Lower leg skin (tissue), 4 donors: Measurements from ENCODE around the gene TRAF7. TPM values are rescaled to one million over a fixed set of nuclear protein-coding genes. Genes with fewer than 3 reads are reported as not detected.
"Not testable (repeated sequence)": the region's sequence is repeated elsewhere in the genome, so short reads cannot be mapped to it uniquely, and the experiment has no call there.

Experiments
- DNase-seq, 2 donors: peaks; one replicate each; pipeline ENCODE4 v3.0.0-alpha.2; 2019; ENCODE audit warnings: low spot score in 2 of 2
- H3K4me3 ChIP-seq: fragments of 200-600 bp; sonication (generic); 2 replicates; pipeline ENCODE4 v1.5.1; 2017; ENCODE audit warnings: mild to moderate bottlenecking, low read depth; ENCODE audit not compliant: poor library complexity, severe bottlenecking
- CTCF ChIP-seq, 3 donors: fragments of 450-650 bp; IDR thresholded peaks; one replicate each; pipeline ENCODE4 v1.5.1; 2016; ENCODE audit warnings: antibody characterized with exemption in 3 of 3, mild to moderate bottlenecking in 3 of 3, moderate library complexity in 2 of 3
- POLR2A ChIP-seq, 2 donors: fragments of 450-650 bp; IDR thresholded peaks; one replicate each; pipeline ENCODE4 v1.6.1; 2016 to 2017; ENCODE audit warnings: antibody characterized with exemption in 2 of 2, mild to moderate bottlenecking in 1 of 2, moderate library complexity in 1 of 2
- WGBS, 2 donors: methylation state at CpG; one replicate each; pipeline ENCODE4 v1.1.5; 2018; 5-methylcytosine and 5-hydroxymethylcytosine counted together
- intact Hi-C: fragments of 100-400 bp; cut with DNase I; formaldehyde crosslinking; loops from one replicate; pipeline ENCODE4 v1.15.0; 2023; ENCODE audit warnings: low total_unique reads
- total RNA-seq, 4 donors: library from RNA; depleted of rRNA; stranded (reverse); fragments of >200 nt; gene quantifications; one replicate each; pipeline ENCODE4 v1.1.0, GENCODE V29; 2016

Gene TRAF7
- total RNA-seq, 4 donors from 2014 or later, result 60.8 to 74.8 (median 68.9) TPM

- H3K4me3 ChIP-seq, intact Hi-C loops, DNase-seq: not testable (repeated sequence)
- 85 to 88% methylated on average over 27 to 31 of the region's 34 CpGs for WGBS, 2 donors
These were observed 40.5 kb upstream of the TRAF7 start for GRCh38 chr16:2114885-2115590.

GRCh38 chr16:2115591-2115973 lies 40.0 kb upstream of the TRAF7 start:
- DNase-seq, result no peak
- WGBS, 2 donors, result 87 to 94% methylated on average over 9 of the region's 13 CpGs
- no peak for TF ChIP-seq POLR2A (IDR thresholded peaks at IDR 0.05)
- no peak for TF ChIP-seq CTCF (IDR thresholded peaks at IDR 0.05)
- no peak overlapping the region for H3K4me3 ChIP-seq
- intact Hi-C loops, result no loop called here

GRCh38 chr16:2116428-2116827 lies 39.2 kb upstream of the TRAF7 start:
- DNase-seq, intact Hi-C loops, H3K4me3 ChIP-seq: not testable (repeated sequence)
- 81 to 100% methylated on average over 1 to 3 of the region's 24 CpGs for WGBS, 2 donors

- 77 to 88% methylated on average over 7 to 12 of the region's 25 CpGs for WGBS, 2 donors
These were observed 38.2 kb upstream of the TRAF7 start for GRCh38 chr16:2117341-2117740.

GRCh38 chr16:2117960-2118722 lies 37.4 kb upstream of the TRAF7 start:
- WGBS, 2 donors, result 60 to 86% methylated on average over 5 to 10 of the region's 35 CpGs
- DNase-seq, H3K4me3 ChIP-seq, intact Hi-C loops: not testable (repeated sequence)

More at GRCh38 chr16:2117341-2117740, 38.2 kb upstream of the TRAF7 start:
- intact Hi-C loops, DNase-seq, H3K4me3 ChIP-seq: not testable (repeated sequence)

- H3K4me3 ChIP-seq, result not testable (repeated sequence)
These were observed 34.3 kb upstream of the TRAF7 start for GRCh38 chr16:2121325-2121724.

GRCh38 chr16:2121853-2122252 lies 33.7 kb upstream of the TRAF7 start:
- TF ChIP-seq CTCF (IDR thresholded peaks at IDR 0.05), result no peak
- no peak for TF ChIP-seq POLR2A (IDR thresholded peaks at IDR 0.05)
- intact Hi-C loops, result no loop called here
- WGBS, 2 donors, result 37 to 40% methylated on average over 13 to 16 of the region's 19 CpGs
- H3K4me3 ChIP-seq, result no peak overlapping the region
- DNase-seq, result no peak

More at GRCh38 chr16:2121325-2121724, 34.3 kb upstream of the TRAF7 start:
- DNase-seq, intact Hi-C loops: not testable (repeated sequence)
- 30 to 43% methylated on average over 7 to 9 of the region's 9 CpGs for WGBS, 2 donors

- intact Hi-C loops, result no loop called here
- no peak for TF ChIP-seq POLR2A (IDR thresholded peaks at IDR 0.05)
- no peak for TF ChIP-seq CTCF (IDR thresholded peaks at IDR 0.05)
- no peak overlapping the region for H3K4me3 ChIP-seq
- WGBS, 2 donors, result 60 to 65% methylated on average over 1 to 16 of the region's 17 CpGs
- DNase-seq, result no peak
These were observed 33.2 kb upstream of the TRAF7 start for GRCh38 chr16:2122429-2122828.

- intact Hi-C loops, H3K4me3 ChIP-seq, DNase-seq: not testable (repeated sequence)
- WGBS, 2 donors, result 36 to 40% methylated on average over 10 to 22 of the region's 26 CpGs
These were observed 32.5 kb upstream of the TRAF7 start for GRCh38 chr16:2122934-2123683.

GRCh38 chr16:2123706-2124376 lies 31.7 kb upstream of the TRAF7 start:
- 27 to 52% methylated on average over 11 to 12 of the region's 27 CpGs for WGBS, 2 donors
- H3K4me3 ChIP-seq, DNase-seq, intact Hi-C loops: not testable (repeated sequence)

GRCh38 chr16:2124377-2124693 lies 31.2 kb upstream of the TRAF7 start:
- DNase-seq, intact Hi-C loops, H3K4me3 ChIP-seq: not testable (repeated sequence)
- 0% methylated on average over 5 of the region's 11 CpGs; no CpG with 5 or more reads in 1 of the 2 donors for WGBS, 2 donors
